ENCODE results near the gene DSTN. TPM values are rescaled to one million over a fixed set of nuclear protein-coding genes. Genes with fewer than 3 reads are reported as not detected.

Gene DSTN
- polyA plus RNA-seq, 1 donor: 304 TPM

GRCh38 chr20:17542993-17543412 is 26.9 kb upstream of the DSTN start:
- H3K27ac ChIP-seq (ENCODE audit: low read length): peak overlapping the region; percentile 5
- H3K9me3 ChIP-seq (ENCODE audit: control insufficient read depth, low read depth, low read length): no peaks in the 10 kb centered on the region
- DNase-seq: no peak
- H3K4me1 ChIP-seq (ENCODE audit: control insufficient read depth, insufficient read depth, low read length): no peaks in the 10 kb centered on the region
- 72% methylated on average over 2 of the region's 4 CpGs for WGBS (ENCODE audit: insufficient coverage, low lambda C conversion rate)
- H3K4me3 ChIP-seq (ENCODE audit: low read length): no peak overlapping the region
- no peaks in the 10 kb centered on the region for H3K36me3 ChIP-seq (ENCODE audit: control insufficient read depth, insufficient read depth, low read length)
- H3K27me3 ChIP-seq (ENCODE audit: control insufficient read depth, insufficient read depth, low read length): no peaks in the 10 kb centered on the region

GRCh38 chr20:17543531-17544131 is 26.2 kb upstream of the DSTN start:
- no peak for DNase-seq
- Histone ChIP-seq H3K36me3 (ENCODE audit: control insufficient read depth, insufficient read depth, low read length) (no peaks in the 10 kb centered on the region), H3K27me3 (ENCODE audit: control insufficient read depth, insufficient read depth, low read length) (no peaks in the 10 kb centered on the region), H3K4me1 (ENCODE audit: control insufficient read depth, insufficient read depth, low read length) (no peaks in the 10 kb centered on the region), H3K27ac (ENCODE audit: low read length) (peak overlapping the region; percentile 5), H3K4me3 (ENCODE audit: low read length) (no peak overlapping the region), H3K9me3 (ENCODE audit: control insufficient read depth, low read depth, low read length) (no peaks in the 10 kb centered on the region)
- 80% methylated on average over 2 of the region's 5 CpGs for WGBS (ENCODE audit: insufficient coverage, low lambda C conversion rate)

GRCh38 chr20:17545127-17545526 is 24.7 kb upstream of the DSTN start:
- no peak overlapping the region for H3K4me3 ChIP-seq (ENCODE audit: low read length)
- no peaks in the 10 kb centered on the region for H3K36me3 ChIP-seq (ENCODE audit: control insufficient read depth, insufficient read depth, low read length)
- no peak for DNase-seq
- H3K27me3 ChIP-seq (ENCODE audit: control insufficient read depth, insufficient read depth, low read length): no peaks in the 10 kb centered on the region
- no CpG with 5 or more reads among the region's 4 CpGs for WGBS (ENCODE audit: insufficient coverage, low lambda C conversion rate)
- no peaks in the 10 kb centered on the region for H3K4me1 ChIP-seq (ENCODE audit: control insufficient read depth, insufficient read depth, low read length)
- H3K27ac ChIP-seq (ENCODE audit: low read length): no peak overlapping the region
- H3K9me3 ChIP-seq (ENCODE audit: control insufficient read depth, low read depth, low read length): no peaks in the 10 kb centered on the region

GRCh38 chr20:17549131-17549530 is 20.7 kb upstream of the DSTN start:
- no peak for DNase-seq
- no peaks in the 10 kb centered on the region for H3K36me3 ChIP-seq (ENCODE audit: control insufficient read depth, insufficient read depth, low read length)
- WGBS (ENCODE audit: insufficient coverage, low lambda C conversion rate): 100% methylated on average over 1 of the region's 4 CpGs
- no peak overlapping the region for H3K27ac ChIP-seq (ENCODE audit: low read length)
- no peaks in the 10 kb centered on the region for H3K27me3 ChIP-seq (ENCODE audit: control insufficient read depth, insufficient read depth, low read length)
- H3K9me3 ChIP-seq (ENCODE audit: control insufficient read depth, low read depth, low read length): no peaks in the 10 kb centered on the region
- H3K4me3 ChIP-seq (ENCODE audit: low read length): no peak overlapping the region
- H3K4me1 ChIP-seq (ENCODE audit: control insufficient read depth, insufficient read depth, low read length): no peaks in the 10 kb centered on the region

GRCh38 chr20:17555106-17555505 is 14.8 kb upstream of the DSTN start:
- H3K9me3 ChIP-seq (ENCODE audit: control insufficient read depth, low read depth, low read length): no peaks in the 10 kb centered on the region
- no peaks in the 10 kb centered on the region for H3K27me3 ChIP-seq (ENCODE audit: control insufficient read depth, insufficient read depth, low read length)
- H3K27ac ChIP-seq (ENCODE audit: low read length): no peak overlapping the region
- peaks cover 14% of the 10 kb centered on the region for H3K4me1 ChIP-seq (ENCODE audit: control insufficient read depth, insufficient read depth, low read length)
- DNase-seq: no peak
- no peaks in the 10 kb centered on the region for H3K36me3 ChIP-seq (ENCODE audit: control insufficient read depth, insufficient read depth, low read length)
- WGBS (ENCODE audit: insufficient coverage, low lambda C conversion rate): no CpG with 5 or more reads among the region's 3 CpGs
- H3K4me3 ChIP-seq (ENCODE audit: low read length): no peak overlapping the region

- peak; percentile 30 to 35 for DNase-seq
- Histone ChIP-seq H3K9me3 (ENCODE audit: control insufficient read depth, low read depth, low read length) (no peaks in the 10 kb centered on the region), H3K36me3 (ENCODE audit: control insufficient read depth, insufficient read depth, low read length) (no peaks in the 10 kb centered on the region), H3K27me3 (ENCODE audit: control insufficient read depth, insufficient read depth, low read length) (no peaks in the 10 kb centered on the region), H3K27ac (ENCODE audit: low read length) (peak overlapping the region; percentile 73), H3K4me1 (ENCODE audit: control insufficient read depth, insufficient read depth, low read length) (peaks cover 14% of the 10 kb centered on the region), H3K4me3 (ENCODE audit: low read length) (no peak overlapping the region)
- WGBS (ENCODE audit: insufficient coverage, low lambda C conversion rate): no CpG with 5 or more reads among the region's 11 CpGs
Measured at GRCh38 chr20:17556837-17557674, 12.8 kb upstream of the DSTN start.

- Histone ChIP-seq H3K9me3 (ENCODE audit: control insufficient read depth, low read depth, low read length) (no peaks in the 10 kb centered on the region), H3K4me1 (ENCODE audit: control insufficient read depth, insufficient read depth, low read length) (peaks cover 14% of the 10 kb centered on the region), H3K27ac (ENCODE audit: low read length) (peak overlapping the region; percentile 73), H3K27me3 (ENCODE audit: control insufficient read depth, insufficient read depth, low read length) (no peaks in the 10 kb centered on the region), H3K36me3 (ENCODE audit: control insufficient read depth, insufficient read depth, low read length) (no peaks in the 10 kb centered on the region), H3K4me3 (ENCODE audit: low read length) (no peak overlapping the region)
- peak; percentile 39 to 69 for DNase-seq
- 67% methylated on average over 1 of the region's 3 CpGs for WGBS (ENCODE audit: insufficient coverage, low lambda C conversion rate)
Measured at GRCh38 chr20:17557675-17558006, 12.2 kb upstream of the DSTN start.

- 43% methylated on average over 4 of the region's 7 CpGs for WGBS (ENCODE audit: insufficient coverage, low lambda C conversion rate)
- Histone ChIP-seq H3K27me3 (ENCODE audit: control insufficient read depth, insufficient read depth, low read length) (no peaks in the 10 kb centered on the region), H3K4me1 (ENCODE audit: control insufficient read depth, insufficient read depth, low read length) (peaks cover 14% of the 10 kb centered on the region), H3K9me3 (ENCODE audit: control insufficient read depth, low read depth, low read length) (no peaks in the 10 kb centered on the region), H3K27ac (ENCODE audit: low read length) (peak overlapping the region; percentile 73), H3K4me3 (ENCODE audit: low read length) (no peak overlapping the region), H3K36me3 (ENCODE audit: control insufficient read depth, insufficient read depth, low read length) (no peaks in the 10 kb centered on the region)
- DNase-seq: peak; percentile 33 to 59
Measured at GRCh38 chr20:17558154-17558940, 11.5 kb upstream of the DSTN start.

GRCh38 chr20:17558941-17559304 is 11.0 kb upstream of the DSTN start:
- peaks cover 14% of the 10 kb centered on the region for H3K4me1 ChIP-seq (ENCODE audit: control insufficient read depth, insufficient read depth, low read length)
- no CpG with 5 or more reads among the region's 1 CpG for WGBS (ENCODE audit: insufficient coverage, low lambda C conversion rate)

GRCh38 chr20:17559338-17559737 is 10.5 kb upstream of the DSTN start:
- DNase-seq: no peak
- no CpG with 5 or more reads among the region's 6 CpGs for WGBS (ENCODE audit: insufficient coverage, low lambda C conversion rate)
- Histone ChIP-seq H3K4me1 (ENCODE audit: control insufficient read depth, insufficient read depth, low read length) (peaks cover 14% of the 10 kb centered on the region), H3K4me3 (ENCODE audit: low read length) (no peak overlapping the region), H3K36me3 (ENCODE audit: control insufficient read depth, insufficient read depth, low read length) (no peaks in the 10 kb centered on the region), H3K9me3 (ENCODE audit: control insufficient read depth, low read depth, low read length) (no peaks in the 10 kb centered on the region), H3K27ac (ENCODE audit: low read length) (peak overlapping the region; percentile 73), H3K27me3 (ENCODE audit: control insufficient read depth, insufficient read depth, low read length) (no peaks in the 10 kb centered on the region)

More at GRCh38 chr20:17558941-17559304, 11.0 kb upstream of the DSTN start:
- Histone ChIP-seq H3K36me3 (ENCODE audit: control insufficient read depth, insufficient read depth, low read length) (no peaks in the 10 kb centered on the region), H3K9me3 (ENCODE audit: control insufficient read depth, low read depth, low read length) (no peaks in the 10 kb centered on the region), H3K27ac (ENCODE audit: low read length) (peak overlapping the region; percentile 73), H3K27me3 (ENCODE audit: control insufficient read depth, insufficient read depth, low read length) (no peaks in the 10 kb centered on the region), H3K4me3 (ENCODE audit: low read length) (no peak overlapping the region)
- no peak for DNase-seq
